ENCODE measurements around the gene MFN2.

DNA sequence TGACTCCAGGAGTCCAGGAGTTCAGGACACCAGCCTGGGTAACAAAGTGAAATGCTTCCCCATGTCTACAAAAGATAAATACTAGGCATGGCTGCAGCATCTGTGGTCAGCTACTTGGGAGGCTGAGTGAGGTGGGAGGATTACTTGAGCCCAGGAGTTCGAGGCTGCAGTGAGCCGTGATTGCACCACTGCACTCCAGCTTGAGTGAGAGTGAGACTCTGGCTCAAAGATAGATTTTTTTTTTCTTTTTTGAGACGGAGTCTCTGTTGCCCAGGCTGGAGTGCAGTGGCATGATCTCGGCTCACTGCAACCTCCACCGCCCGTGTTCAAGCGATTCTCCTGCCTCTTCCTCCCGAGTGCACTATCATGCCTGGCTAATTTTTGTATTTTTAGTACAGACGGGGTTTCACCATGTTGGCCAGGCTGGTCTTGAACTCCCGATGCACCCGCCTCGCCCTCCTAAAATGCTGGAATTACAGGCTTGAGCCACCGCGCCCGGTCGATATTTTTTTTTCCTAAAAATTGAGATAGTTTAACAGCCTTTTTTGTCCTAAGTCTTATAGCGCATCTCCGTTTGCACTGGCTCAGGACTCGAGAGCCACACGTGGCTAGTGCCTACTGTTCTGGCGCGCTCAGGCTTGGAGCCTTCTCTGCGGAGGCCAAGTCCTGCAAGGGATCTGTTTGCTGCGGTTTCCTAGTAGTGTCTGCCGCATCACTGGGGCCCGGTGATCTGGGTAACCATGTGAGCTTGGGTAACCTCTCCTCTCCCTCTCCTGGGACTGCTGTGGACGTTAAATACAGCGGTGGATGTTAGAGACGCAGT is 1.0 kb upstream of the MFN2 start:
- TF ChIP-seq, protein P1, sequence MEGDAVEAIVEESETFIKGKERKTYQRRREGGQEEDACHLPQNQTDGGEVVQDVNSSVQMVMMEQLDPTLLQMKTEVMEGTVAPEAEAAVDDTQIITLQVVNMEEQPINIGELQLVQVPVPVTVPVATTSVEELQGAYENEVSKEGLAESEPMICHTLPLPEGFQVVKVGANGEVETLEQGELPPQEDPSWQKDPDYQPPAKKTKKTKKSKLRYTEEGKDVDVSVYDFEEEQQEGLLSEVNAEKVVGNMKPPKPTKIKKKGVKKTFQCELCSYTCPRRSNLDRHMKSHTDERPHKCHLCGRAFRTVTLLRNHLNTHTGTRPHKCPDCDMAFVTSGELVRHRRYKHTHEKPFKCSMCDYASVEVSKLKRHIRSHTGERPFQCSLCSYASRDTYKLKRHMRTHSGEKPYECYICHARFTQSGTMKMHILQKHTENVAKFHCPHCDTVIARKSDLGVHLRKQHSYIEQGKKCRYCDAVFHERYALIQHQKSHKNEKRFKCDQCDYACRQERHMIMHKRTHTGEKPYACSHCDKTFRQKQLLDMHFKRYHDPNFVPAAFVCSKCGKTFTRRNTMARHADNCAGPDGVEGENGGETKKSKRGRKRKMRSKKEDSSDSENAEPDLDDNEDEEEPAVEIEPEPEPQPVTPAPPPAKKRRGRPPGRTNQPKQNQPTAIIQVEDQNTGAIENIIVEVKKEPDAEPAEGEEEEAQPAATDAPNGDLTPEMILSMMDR (IDR thresholded peaks at IDR 0.05): no peak
- TF ChIP-seq EP300 (IDR thresholded peaks at IDR 0.05) (no peak), POLR2AphosphoS5 (IDR thresholded peaks at IDR 0.05) (no peak)
